Activated T-cell treated with anti-CD3 and anti-CD28 coated beads for 48 hours (primary cell): ENCODE results near the gene TMC6.
"Not testable (repeated sequence)": the region's sequence is repeated elsewhere in the genome, so short reads cannot be mapped to it uniquely, and the experiment has no call there.

Experiments
- DNase-seq: peaks from one replicate; pipeline ENCODE4 v3.0.0-alpha.2; 2020; ENCODE audit warnings: low read depth

The TMC6 gene

GRCh38 chr17:78124081-78124835 is 4.3 kb downstream of the TMC6 start:
- no peak for DNase-seq

- DNase-seq, result no peak
Measured at GRCh38 chr17:78123258-78123929, 5.2 kb downstream of the TMC6 start.

- DNase-seq, result no peak
Measured at GRCh38 chr17:78122931-78123249, 5.7 kb downstream of the TMC6 start.

GRCh38 chr17:78122216-78122930 is 6.2 kb downstream of the TMC6 start:
- no peak for DNase-seq

- no peak for DNase-seq
Measured at GRCh38 chr17:78121801-78122215, 6.7 kb downstream of the TMC6 start.

- DNase-seq, result no peak
Measured at GRCh38 chr17:78120971-78121800, 7.4 kb downstream of the TMC6 start.

GRCh38 chr17:78120537-78120936 is 8.0 kb downstream of the TMC6 start:
- DNase-seq, result no peak

GRCh38 chr17:78118801-78119241 is 9.7 kb downstream of the TMC6 start:
- DNase-seq, result no peak

- no peak for DNase-seq
Measured at GRCh38 chr17:78117027-78117981, 11.3 kb downstream of the TMC6 start.

GRCh38 chr17:78116411-78116810 is 12.1 kb downstream of the TMC6 start:
- DNase-seq, result no peak

- not testable (repeated sequence) for DNase-seq
Measured at GRCh38 chr17:78115803-78116202, 12.8 kb downstream of the TMC6 start.

GRCh38 chr17:78114831-78115723 is 13.5 kb downstream of the TMC6 start:
- no peak for DNase-seq

- no peak for DNase-seq
Measured at GRCh38 chr17:78113804-78114785, 14.5 kb downstream of the TMC6 start.

GRCh38 chr17:78112518-78113471 is 15.8 kb downstream of the TMC6 start:
- peak; percentile 79 for DNase-seq

- DNase-seq, result no peak
Measured at GRCh38 chr17:78111727-78112517, 16.6 kb downstream of the TMC6 start.

GRCh38 chr17:78111016-78111726 is 17.4 kb downstream of the TMC6 start:
- no peak for DNase-seq
